ENCODE measurements around the gene CMSS1. TPM values are rescaled to one million over a fixed set of nuclear protein-coding genes. Genes with fewer than 3 reads are reported as not detected.

CMSS1 gene
- total RNA-seq, 4 donors from 2014 or later, result 2.4 to 29.9 (median 5.2) TPM

GRCh38 chr3:99934975-99935797 lies 117.5 kb downstream of the CMSS1 start:
- Histone ChIP-seq H3K27me3 (no peaks in the 10 kb centered on the region), H3K4me1 (peaks cover 9 to 49% (median 14%) of the 10 kb centered on the region in 4 donors), H3K27ac (peak overlapping the region in 3 of 4 donors; percentile 26 to 45 (median 30)), H3K4me3 (no peak overlapping the region), H3K9me3 (no peaks in the 10 kb centered on the region), H3K36me3 (no peaks in the 10 kb centered on the region)
- 25 to 31% methylated on average over 2 to 4 of the region's 4 CpGs for WGBS, 2 donors (ENCODE audit: low coverage in 1 of 2)
- in situ Hi-C loops (cut with MboI; ENCODE audit: low pct_ligation_motif_present in 1 of 4, low pct_unique_long_range_greater_than_20kb in 1 of 4, low sequenced_read_pairs in 3 of 4), result no loop called here
- TF ChIP-seq EP300 (IDR thresholded peaks at IDR 0.05; ENCODE audit: low read depth) (no peak), POLR2A (IDR thresholded peaks at IDR 0.05) (no peak), POLR2AphosphoS5 (IDR thresholded peaks at IDR 0.05) (peak in 1 of 3 donors; percentile 12)
- DNase-seq, result no peak
- intact Hi-C loops (cut with DNase I; ENCODE audit: low total_unique reads), result no loop called here

GRCh38 chr3:99938270-99938911 lies 120.7 kb downstream of the CMSS1 start:
- WGBS, 2 donors (ENCODE audit: low coverage in 1 of 2), result 66 to 70% methylated on average over 2 to 3 of the region's 3 CpGs
- in situ Hi-C loops (cut with MboI; ENCODE audit: low pct_ligation_motif_present in 1 of 4, low pct_unique_long_range_greater_than_20kb in 1 of 4, low sequenced_read_pairs in 3 of 4), result no loop called here
- Histone ChIP-seq H3K27ac (peak overlapping the region; percentile 43 to 64 (median 52)), H3K36me3 (no peaks in the 10 kb centered on the region), H3K9me3 (no peaks in the 10 kb centered on the region), H3K4me3 (no peak overlapping the region), H3K27me3 (no peaks in the 10 kb centered on the region), H3K4me1 (peaks cover 9 to 51% (median 13%) of the 10 kb centered on the region in 4 donors)
- intact Hi-C loops (cut with DNase I; ENCODE audit: low total_unique reads), result no loop called here
- no peak for TF ChIP-seq POLR2AphosphoS5 (IDR thresholded peaks at IDR 0.05)
- no peak for TF ChIP-seq CTCF (IDR thresholded peaks at IDR 0.05)
- TF ChIP-seq POLR2A (IDR thresholded peaks at IDR 0.05), result no peak
- TF ChIP-seq EP300 (IDR thresholded peaks at IDR 0.05; ENCODE audit: low read depth), result no peak
- DNase-seq, result no peak

GRCh38 chr3:99939876-99940275 lies 122.2 kb downstream of the CMSS1 start:
- no peak for TF ChIP-seq CTCF (IDR thresholded peaks at IDR 0.05)
- no peak for TF ChIP-seq POLR2A (IDR thresholded peaks at IDR 0.05)
- TF ChIP-seq EP300 (IDR thresholded peaks at IDR 0.05; ENCODE audit: low read depth), result no peak
- TF ChIP-seq POLR2AphosphoS5 (IDR thresholded peaks at IDR 0.05), result no peak
- Histone ChIP-seq H3K4me3 (no peak overlapping the region), H3K9me3 (no peaks in the 10 kb centered on the region), H3K36me3 (no peaks in the 10 kb centered on the region), H3K4me1 (peaks cover 9 to 57% (median 16%) of the 10 kb centered on the region in 4 donors), H3K27ac (peak overlapping the region; percentile 43 to 64 (median 52)), H3K27me3 (no peaks in the 10 kb centered on the region)
- in situ Hi-C loops (cut with MboI; ENCODE audit: low pct_ligation_motif_present in 1 of 4, low pct_unique_long_range_greater_than_20kb in 1 of 4, low sequenced_read_pairs in 3 of 4), result no loop called here
- intact Hi-C loops (cut with DNase I; ENCODE audit: low total_unique reads), result no loop called here
- DNase-seq, result no peak
- 53 to 63% methylated on average over 1 of the region's 1 CpG for WGBS, 2 donors (ENCODE audit: low coverage in 1 of 2)

GRCh38 chr3:99940350-99940749 lies 122.7 kb downstream of the CMSS1 start:
- H3K27ac ChIP-seq, result peak overlapping the region; percentile 43 to 64 (median 52)
- no peak for TF ChIP-seq EP300 (IDR thresholded peaks at IDR 0.05; ENCODE audit: low read depth)
- no peak for TF ChIP-seq POLR2A (IDR thresholded peaks at IDR 0.05)
- TF ChIP-seq POLR2AphosphoS5 (IDR thresholded peaks at IDR 0.05), result no peak
- no peak for TF ChIP-seq CTCF (IDR thresholded peaks at IDR 0.05)
- H3K4me3 ChIP-seq, result no peak overlapping the region
- H3K27me3 ChIP-seq, result no peaks in the 10 kb centered on the region
- no peaks in the 10 kb centered on the region for H3K9me3 ChIP-seq
- in situ Hi-C loops (cut with MboI; ENCODE audit: low pct_ligation_motif_present in 1 of 4, low pct_unique_long_range_greater_than_20kb in 1 of 4, low sequenced_read_pairs in 3 of 4) (no loop called here), intact Hi-C loops (cut with DNase I; ENCODE audit: low total_unique reads) (no loop called here)
- no peaks in the 10 kb centered on the region for H3K36me3 ChIP-seq
- DNase-seq, result no peak
- H3K4me1 ChIP-seq, result peaks cover 14 to 57% (median 19%) of the 10 kb centered on the region in 4 donors
- 86 to 89% methylated on average over 2 of the region's 2 CpGs for WGBS, 2 donors (ENCODE audit: low coverage in 1 of 2)
